HL-60 (cell line): ENCODE data around the gene SDF2L1.

Experiments used
- DNase-seq, 2 experiments: peaks; one replicate each; pipeline ENCODE4 v3.0.0-alpha.2; 2010 to 2020; ENCODE audit warnings: low read depth in 1 of 2, low spot score in 1 of 2
- H3K27ac ChIP-seq: fragments of 250-450 bp; sonication (Bioruptor Pico); replicated peaks from 2 replicates; pipeline ENCODE4 v1.5.1; 2020; ENCODE audit warnings: mild to moderate bottlenecking, moderate library complexity
- H3K27me3 ChIP-seq: fragments of 250-450 bp; sonication (Bioruptor Pico); 2 replicates; pipeline ENCODE4 v1.5.1; 2021; ENCODE audit warnings: mild to moderate bottlenecking, moderate library complexity; ENCODE audit not compliant: insufficient read depth, poor library complexity, severe bottlenecking
- H3K4me3 ChIP-seq: replicated peaks from 2 replicates; pipeline ENCODE4 v1.5.1; 2011; ENCODE audit warnings: mild to moderate bottlenecking, control low read depth, low read length; ENCODE audit not compliant: insufficient read depth
- CTCF ChIP-seq: IDR thresholded peaks from one replicate; pipeline ENCODE4 v1.5.1; 2011; ENCODE audit warnings: low read length, control low read depth, inconsistent platforms; ENCODE audit not compliant: insufficient read depth
- GABPA ChIP-seq: IDR thresholded peaks from 2 replicates; pipeline ENCODE4 v1.6.1; 2012; ENCODE audit warnings: low read depth
- POLR2AphosphoS5 ChIP-seq: IDR thresholded peaks from 2 replicates; pipeline ENCODE4 v1.6.1; 2012; ENCODE audit warnings: low read depth
- REST ChIP-seq: IDR thresholded peaks from 2 replicates; pipeline ENCODE4 v1.6.1; 2012; ENCODE audit warnings: low read depth; ENCODE audit not compliant: insufficient replicate concordance
- SPI1 ChIP-seq: IDR thresholded peaks from 2 replicates; pipeline ENCODE4 v1.6.1; 2012; ENCODE audit warnings: low read depth, mild to moderate bottlenecking, borderline replicate concordance

SDF2L1 gene

GRCh38 chr22:21661991-21662390, 19.9 kb downstream of the SDF2L1 start:
- Histone ChIP-seq H3K4me3 (no peak overlapping the region), H3K27me3 (no peaks in the 10 kb centered on the region), H3K27ac (no peak overlapping the region)
- TF ChIP-seq REST (no peak), POLR2AphosphoS5 (no peak), SPI1 (no peak), GABPA (no peak), CTCF (no peak)
- no peak for DNase-seq

GRCh38 chr22:21663738-21664137, 21.6 kb downstream of the SDF2L1 start:
- TF ChIP-seq SPI1 = no peak
- no peak for TF ChIP-seq REST
- TF ChIP-seq POLR2AphosphoS5 = no peak
- TF ChIP-seq CTCF = no peak
- TF ChIP-seq GABPA = no peak
- Histone ChIP-seq H3K27ac (no peak overlapping the region), H3K4me3 (no peak overlapping the region), H3K27me3 (no peaks in the 10 kb centered on the region)
- DNase-seq = no peak

- no peak for DNase-seq
- TF ChIP-seq SPI1 = no peak
- TF ChIP-seq CTCF = no peak
- no peak for TF ChIP-seq REST
- TF ChIP-seq POLR2AphosphoS5 = no peak
- no peak for TF ChIP-seq GABPA
- Histone ChIP-seq H3K27ac (peak overlapping the region; percentile 90), H3K27me3 (no peaks in the 10 kb centered on the region), H3K4me3 (peak overlapping the region; percentile 90)
Observed at GRCh38 chr22:21665047-21665851, 23.1 kb downstream of the SDF2L1 start.
